ENCODE data around the gene COQ10A.

COQ10A gene

GRCh38 chr12:56256326-56256960 is 10.3 kb upstream of the COQ10A start:
- peak; percentile 8; the same call in 1 of the 2 replicates for TF ChIP-seq CTCF (IDR thresholded peaks at IDR 0.05; ENCODE audit: low read depth, low read length)
- peak overlapping the region; percentile 87 for H3K4me3 ChIP-seq (ENCODE audit: low read depth, low read length)

GRCh38 chr12:56257071-56257470 is 9.7 kb upstream of the COQ10A start:
- peak overlapping the region; percentile 87 for H3K4me3 ChIP-seq (ENCODE audit: low read depth, low read length)
- TF ChIP-seq CTCF (IDR thresholded peaks at IDR 0.05; ENCODE audit: low read depth, low read length): no peak

- H3K4me3 ChIP-seq (ENCODE audit: low read depth, low read length): peak overlapping the region; percentile 87
- no peak for TF ChIP-seq CTCF (IDR thresholded peaks at IDR 0.05; ENCODE audit: low read depth, low read length)
These were observed 9.2 kb upstream of the COQ10A start for GRCh38 chr12:56257491-56258067.

- peak; percentile 22; the same call in 1 of the 2 replicates for TF ChIP-seq CTCF (IDR thresholded peaks at IDR 0.05; ENCODE audit: low read depth, low read length)
These were observed 8.5 kb upstream of the COQ10A start, which contains the start of gene ANKRD52 for GRCh38 chr12:56258068-56258819. Gene ANKRD52 (minus strand): TSS chr12:56258384. CDS start chr12:56258269, 115 bp downstream.

GRCh38 chr12:56258820-56259183 is 7.9 kb upstream of the COQ10A start:
- no peak for TF ChIP-seq CTCF (IDR thresholded peaks at IDR 0.05; ENCODE audit: low read depth, low read length)

More at GRCh38 chr12:56258068-56258819, 8.5 kb upstream of the COQ10A start, which contains the start of gene ANKRD52:
- peak within 1 kb of the TSS; percentile 87 for H3K4me3 ChIP-seq (ENCODE audit: low read depth, low read length)

GRCh38 chr12:56260380-56260779 is 6.4 kb upstream of the COQ10A start:
- H3K4me3 ChIP-seq (ENCODE audit: low read depth, low read length): no peak overlapping the region
- no peak for TF ChIP-seq CTCF (IDR thresholded peaks at IDR 0.05; ENCODE audit: low read depth, low read length)

More at GRCh38 chr12:56258820-56259183, 7.9 kb upstream of the COQ10A start:
- H3K4me3 ChIP-seq (ENCODE audit: low read depth, low read length): peak overlapping the region; percentile 87

- H3K4me3 ChIP-seq (ENCODE audit: low read depth, low read length): no peak overlapping the region
- TF ChIP-seq CTCF (IDR thresholded peaks at IDR 0.05; ENCODE audit: low read depth, low read length): no peak
These were observed 5.8 kb upstream of the COQ10A start for GRCh38 chr12:56260921-56261320.
